ENCODE data around the gene OR4K13.

Gene OR4K13

DNA sequence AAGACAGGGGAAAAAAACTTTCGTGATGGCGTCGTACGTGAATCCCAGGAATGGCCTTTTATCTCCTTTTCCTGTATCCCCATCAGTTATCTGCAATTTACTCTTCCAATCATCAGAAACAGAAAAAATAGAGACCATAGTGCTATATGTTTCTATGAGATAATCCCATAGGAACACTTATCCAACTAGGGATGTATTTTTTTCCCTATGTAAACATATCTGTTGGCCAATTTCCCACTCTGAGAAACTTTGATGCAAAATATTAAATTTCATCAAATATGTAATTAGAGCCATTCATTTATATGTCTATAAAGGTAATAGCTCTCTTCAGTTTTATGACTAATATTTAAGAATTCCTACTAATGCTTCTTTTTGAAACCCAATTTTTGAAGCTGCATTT lies at the start of gene OR4K13:
Gene OR4K13 (minus strand): TSS at position 101 of the 400 bp plus-strand sequence. CDS start 1,280 bp downstream, outside the sequence.
- DNase-seq = no peak

GRCh38 chr14:20059745-20060144 lies 23.9 kb upstream of the OR4K13 start, which contains the start of gene OR4L1:
Gene OR4L1 (plus strand): TSS chr14:20060045. CDS start chr14:20060045, 0 bp downstream.
- DNase-seq = no peak

- DNase-seq = no peak
Observed at GRCh38 chr14:20048202-20048601, 12.4 kb upstream of the OR4K13 start.

GRCh38 chr14:20044243-20044642 lies 8.4 kb upstream of the OR4K13 start:
- no peak for DNase-seq

GRCh38 chr14:20035449-20035848 lies 389 bp downstream of the OR4K13 start:
- no peak for DNase-seq

- no peak for DNase-seq
Observed at GRCh38 chr14:20031058-20031457, 4.8 kb downstream of the OR4K13 start.

DNA sequence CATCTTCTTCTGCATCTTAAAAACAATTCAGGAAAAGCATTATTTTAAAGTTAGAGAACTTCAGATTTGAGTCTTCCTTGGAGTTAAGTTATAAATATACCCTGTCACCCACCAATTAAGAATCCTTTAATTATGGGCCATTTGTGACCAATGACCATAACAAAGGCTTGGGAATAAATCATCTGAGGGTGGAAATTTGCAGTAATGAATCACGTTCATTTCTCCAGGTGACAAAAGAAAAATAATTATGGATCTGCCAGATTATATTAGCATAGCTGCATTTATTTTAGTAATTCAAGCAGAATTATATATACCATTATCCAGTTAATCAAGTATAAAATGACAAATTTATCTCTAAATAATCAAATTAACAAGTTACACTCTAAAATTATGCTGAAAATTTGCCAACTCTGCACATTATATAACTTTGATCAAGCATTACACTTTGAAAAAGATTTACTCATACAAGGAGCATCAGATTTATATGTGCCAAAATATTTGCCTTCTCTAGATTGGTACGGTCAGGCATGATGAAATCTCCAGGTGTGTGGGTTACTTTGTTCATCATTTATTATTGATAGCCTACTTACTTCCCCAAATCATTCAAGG lies 16.5 kb downstream of the OR4K13 start, which contains the start of gene OR4K14:
Gene OR4K14 (minus strand): TSS at position 51 of the 609 bp plus-strand sequence. CDS start 4,114 bp downstream, outside the sequence.
- no peak for DNase-seq

DNA sequence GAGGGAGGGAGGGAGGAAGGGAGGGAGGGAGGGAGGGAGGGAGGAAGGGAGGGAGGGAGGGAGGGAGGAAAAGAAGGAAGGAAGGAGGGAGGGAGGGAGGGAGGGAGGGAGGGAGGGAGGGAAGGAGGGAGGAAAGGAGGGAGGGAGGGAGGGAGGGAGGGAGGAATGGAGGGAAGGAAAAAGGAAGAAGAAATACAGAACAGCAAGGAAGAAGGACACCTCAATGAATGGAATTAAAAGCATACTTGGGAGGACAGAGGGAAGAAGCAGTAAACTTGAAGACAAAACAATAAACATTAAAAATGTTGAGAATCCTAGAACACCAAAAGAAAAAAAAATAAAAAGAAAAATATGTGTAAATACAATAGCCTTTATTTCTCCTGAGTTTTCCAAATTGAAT lies 27.7 kb downstream of the OR4K13 start:
- no peak for DNase-seq

DNA sequence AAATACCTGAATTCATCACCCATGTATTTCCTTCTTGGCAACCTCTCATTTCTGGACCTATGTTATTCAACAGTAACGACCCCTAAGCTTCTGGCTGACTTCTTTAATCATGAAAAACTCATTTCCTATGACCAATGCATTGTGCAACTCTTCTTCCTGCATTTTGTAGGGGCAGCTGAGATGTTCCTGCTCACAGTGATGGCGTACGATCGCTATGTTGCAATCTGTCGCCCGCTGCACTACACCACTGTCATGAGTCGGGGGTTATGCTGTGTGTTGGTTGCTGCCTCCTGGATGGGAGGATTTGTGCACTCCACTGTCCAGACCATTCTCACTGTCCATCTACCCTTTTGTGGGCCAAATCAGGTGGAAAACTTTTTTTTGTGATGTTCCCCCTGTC lies 33.5 kb downstream of the OR4K13 start:
- no peak for DNase-seq

- no peak for DNase-seq
Observed at GRCh38 chr14:20001863-20002262, 34.0 kb downstream of the OR4K13 start, which contains the start of gene OR4Q2. Gene OR4Q2 (plus strand): TSS chr14:20002163.

DNA sequence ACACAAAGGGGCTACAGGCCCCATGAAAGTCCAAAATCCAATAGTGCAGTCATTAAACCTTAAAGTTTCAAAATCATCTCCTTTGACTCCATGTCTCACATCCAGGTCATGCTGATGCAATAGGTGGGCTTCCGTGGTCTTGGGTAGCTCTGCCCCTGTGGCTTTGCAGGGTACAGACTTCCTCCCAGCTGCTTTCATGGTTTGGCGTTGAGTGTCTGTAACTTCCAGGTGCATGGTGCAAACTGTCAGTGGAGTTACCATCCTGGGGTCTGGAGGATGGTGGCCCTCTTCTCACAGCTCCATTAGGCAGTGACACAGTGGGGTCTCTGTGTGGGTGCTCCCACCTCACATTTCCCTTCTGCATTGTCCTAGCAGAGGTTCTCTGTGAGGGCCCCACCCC lies 42.4 kb downstream of the OR4K13 start:
- DNase-seq = no peak
